Stimulated activated CD8-positive, alpha-beta memory T cell treated with anti-CD3 and anti-CD28 coated beads, Interleukin-7, amount 100 ng/mL, for 48 hours (primary cell): ENCODE data around the gene ACADVL.
"Not testable (repeated sequence)": the region's sequence is repeated elsewhere in the genome, so short reads cannot be mapped to it uniquely, and the experiment has no call there.

Experiments
- DNase-seq, 2 donors: peaks; one replicate each; pipeline ENCODE4 v3.0.0-alpha.2; 2020; ENCODE audit warnings: low read depth in 1 of 2; ENCODE audit errors: extremely low read depth in 1 of 2

Gene ACADVL

DNA sequence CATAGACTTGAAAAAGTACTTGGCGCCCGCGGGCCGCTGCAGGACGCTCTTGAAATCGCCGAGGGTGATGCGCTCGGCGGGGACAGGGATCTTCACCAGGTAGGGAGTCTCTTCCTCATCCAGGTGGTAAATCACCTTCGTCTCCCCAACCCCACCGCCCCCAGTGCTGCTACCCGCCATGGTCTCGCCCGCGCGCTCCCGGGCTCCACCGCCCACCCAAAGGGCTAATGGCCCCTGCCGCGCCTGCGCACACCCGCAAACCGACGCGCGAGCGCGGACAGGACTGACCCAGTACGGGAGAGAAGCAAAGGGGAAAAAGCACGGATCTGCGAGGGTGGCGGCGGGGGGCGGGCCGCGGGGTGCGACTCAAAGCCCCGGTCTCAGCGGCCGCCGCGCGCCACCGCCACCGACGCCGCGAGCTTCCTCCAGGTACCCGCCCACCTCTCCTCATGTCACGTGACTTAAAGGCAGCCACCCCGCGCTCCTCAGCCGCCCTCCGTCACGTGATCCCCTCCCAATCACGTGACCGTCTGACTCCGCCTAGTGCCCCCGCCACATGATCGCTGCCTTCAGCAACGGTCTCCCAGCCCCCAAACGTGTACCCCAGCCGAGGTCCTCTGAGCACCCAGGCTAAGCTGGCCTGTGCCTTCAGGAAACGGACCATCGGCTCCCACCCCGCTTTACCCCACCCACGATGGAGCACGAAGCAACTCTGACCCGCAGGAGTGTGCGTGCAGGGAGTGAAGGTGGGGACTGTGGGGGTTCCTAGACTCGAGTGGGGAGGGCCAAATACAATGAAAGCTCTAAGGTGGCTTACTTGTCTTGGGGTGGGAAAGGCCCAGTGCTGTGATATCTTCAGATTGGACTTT is 14.6 kb downstream of the ACADVL start, which contains the start of gene DVL2:
Gene DVL2 (minus strand): TSS at position 435 of the 869 bp plus-strand sequence. CDS start 255 bp downstream, at position 180.
- peak; percentile 91 for DNase-seq

DNA sequence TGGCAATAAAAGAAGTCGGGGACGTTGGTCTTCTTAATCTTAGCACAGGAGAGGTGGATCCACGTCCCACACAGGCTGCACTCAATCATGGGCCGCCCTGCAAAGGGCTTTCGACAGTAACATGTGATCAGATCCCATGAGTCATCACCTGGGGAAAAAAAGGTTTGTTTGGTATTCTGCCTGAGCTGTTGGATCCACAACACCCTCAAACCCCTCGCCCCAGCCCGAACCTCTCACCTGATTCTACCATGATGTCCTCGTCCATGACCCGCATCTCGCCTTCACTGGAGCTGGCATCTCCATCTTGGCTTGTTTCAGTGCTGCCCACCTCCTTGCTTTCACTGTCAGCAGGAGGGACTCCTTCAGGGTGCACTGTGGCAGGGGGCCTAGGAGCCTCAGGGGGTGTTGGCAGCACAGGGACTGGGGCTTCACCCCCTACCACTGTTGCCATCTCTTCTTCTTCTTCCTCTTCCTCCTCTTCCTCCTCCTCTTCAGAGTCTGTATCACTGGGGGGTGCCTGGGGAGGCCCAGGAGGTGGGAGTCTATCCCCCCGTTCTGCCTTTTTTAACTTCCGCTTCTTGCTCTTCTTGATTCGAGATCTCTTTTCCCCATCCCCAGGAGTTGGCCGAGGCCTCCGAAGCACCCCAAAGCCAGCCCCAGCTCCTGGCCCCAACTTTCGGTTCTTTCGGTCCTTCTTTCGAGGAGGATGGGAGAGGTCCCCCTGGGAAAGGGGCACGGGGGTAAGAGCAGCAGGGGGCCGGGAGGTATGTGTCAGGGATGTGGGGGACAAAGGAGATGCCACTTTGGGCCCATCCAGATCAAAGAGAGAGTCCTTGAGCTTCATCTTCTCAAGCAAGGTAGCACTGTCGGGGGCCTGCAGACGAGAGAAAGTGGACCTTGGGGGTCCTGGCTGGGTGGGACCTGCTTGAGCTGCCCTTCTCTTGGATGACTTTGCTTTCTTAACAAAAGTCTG is 16.2 kb downstream of the ACADVL start:
- DNase-seq: no peak

GRCh38 chr17:7236808-7237207 is 17.1 kb downstream of the ACADVL start:
- no peak for DNase-seq

DNA sequence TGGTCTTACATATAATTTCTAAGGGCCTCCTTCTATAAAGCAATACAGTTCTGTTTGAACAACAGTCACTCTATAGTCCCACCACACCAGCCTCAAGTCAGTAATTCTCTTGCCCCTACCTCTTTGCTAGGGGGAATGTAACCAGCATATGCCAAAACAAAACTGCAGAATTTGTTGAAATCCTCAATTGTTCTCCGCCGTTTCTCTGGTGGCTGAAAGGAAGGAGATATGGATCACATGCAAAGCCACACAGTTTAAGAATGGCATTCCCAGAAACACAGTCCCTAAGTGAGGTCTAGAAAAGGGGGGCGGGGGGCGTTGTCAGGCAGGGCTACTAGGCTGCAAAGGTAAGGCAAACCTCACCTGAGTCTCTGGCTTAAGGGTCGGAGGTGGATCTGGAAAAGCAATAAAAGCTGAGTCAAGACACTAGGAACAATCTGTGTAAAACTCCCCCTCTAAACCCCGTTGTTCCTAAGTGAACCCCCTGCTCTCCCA is 17.6 kb downstream of the ACADVL start:
- DNase-seq: no peak

DNA sequence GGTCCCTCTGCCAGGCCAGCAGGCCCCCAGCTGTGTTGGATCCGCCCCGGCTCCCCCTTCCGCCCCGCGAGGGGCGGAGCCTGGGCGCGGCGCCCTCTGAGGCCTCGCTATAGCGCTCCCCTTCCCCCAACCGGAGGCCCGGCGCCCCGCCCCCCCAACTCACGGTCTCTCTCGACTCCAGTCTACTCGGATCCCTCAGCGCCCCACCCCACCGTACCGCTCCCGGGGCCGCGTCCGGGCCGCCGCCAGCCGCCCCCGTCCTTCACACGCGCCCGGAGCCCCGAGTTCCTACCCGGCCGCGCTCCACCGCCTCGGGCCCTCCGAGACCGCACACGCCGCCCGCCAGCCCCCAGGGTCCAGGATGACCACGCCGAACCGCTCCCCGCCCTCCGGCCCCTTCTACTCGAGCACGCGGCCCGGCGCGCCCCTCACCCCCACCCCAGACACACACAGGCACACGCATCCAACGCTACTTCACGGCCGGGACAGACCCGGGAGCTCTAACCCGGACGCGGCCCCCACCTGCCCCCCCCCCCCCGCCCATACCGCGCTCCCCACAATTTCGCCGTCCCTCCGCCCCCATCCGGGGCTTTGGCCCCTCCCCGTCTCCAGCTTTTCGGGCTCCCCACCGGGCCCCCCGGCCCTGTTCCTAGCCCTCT is 18.2 kb downstream of the ACADVL start:
- peak; percentile 79 to 86 for DNase-seq

- DNase-seq: no peak
Observed at GRCh38 chr17:7238420-7239090, 18.8 kb downstream of the ACADVL start.

DNA sequence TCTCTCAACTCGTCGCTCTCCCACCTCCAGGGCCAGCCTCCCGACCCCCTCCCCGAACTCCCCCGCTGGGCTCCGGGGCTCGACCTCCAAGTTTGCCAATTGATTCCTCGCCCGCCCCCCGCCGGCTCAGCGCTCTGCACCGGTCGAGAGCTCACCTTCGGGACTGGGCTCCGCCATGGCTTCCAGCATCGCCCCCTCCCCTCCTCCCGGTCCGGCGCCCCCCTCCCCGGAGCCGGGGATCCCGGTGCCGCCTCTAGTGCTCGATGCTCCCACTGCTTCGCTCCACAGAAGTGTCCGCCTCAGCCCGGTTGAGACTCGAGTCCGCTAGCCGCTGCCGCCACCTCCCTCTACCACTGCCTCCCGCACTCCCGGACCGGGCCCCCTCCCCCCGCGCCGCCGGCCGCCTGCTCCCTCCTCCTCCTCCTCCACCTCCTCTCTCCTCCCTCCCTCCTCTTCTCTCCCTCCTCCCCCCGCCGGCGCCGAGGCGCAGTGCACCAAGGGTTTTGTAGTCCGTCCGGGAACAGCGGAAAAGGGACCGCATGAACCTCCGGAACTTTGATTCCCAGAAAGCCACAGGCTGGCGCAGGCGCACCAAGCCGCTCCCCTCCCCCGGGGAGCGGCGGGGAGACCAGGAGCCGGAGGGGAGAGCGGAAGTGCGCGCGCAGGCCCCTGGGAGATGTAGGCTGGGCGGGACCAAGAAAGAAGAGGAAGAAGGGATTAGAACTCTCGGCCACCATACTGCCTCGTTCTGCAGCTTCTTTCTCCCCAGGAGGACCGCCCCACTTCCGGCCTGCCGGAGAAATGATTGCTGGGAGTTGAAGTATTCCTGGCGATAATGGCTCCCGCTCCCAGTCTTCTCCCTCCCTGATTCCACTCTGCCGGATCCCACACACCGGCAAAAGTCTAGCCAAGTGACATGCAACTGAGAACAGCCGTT is 19.6 kb downstream of the ACADVL start, which contains the start of gene PHF23:
Gene PHF23 (minus strand): TSS at position 367 of the 937 bp plus-strand sequence. CDS start 178 bp downstream, at position 189.
- DNase-seq: peak; percentile 96

DNA sequence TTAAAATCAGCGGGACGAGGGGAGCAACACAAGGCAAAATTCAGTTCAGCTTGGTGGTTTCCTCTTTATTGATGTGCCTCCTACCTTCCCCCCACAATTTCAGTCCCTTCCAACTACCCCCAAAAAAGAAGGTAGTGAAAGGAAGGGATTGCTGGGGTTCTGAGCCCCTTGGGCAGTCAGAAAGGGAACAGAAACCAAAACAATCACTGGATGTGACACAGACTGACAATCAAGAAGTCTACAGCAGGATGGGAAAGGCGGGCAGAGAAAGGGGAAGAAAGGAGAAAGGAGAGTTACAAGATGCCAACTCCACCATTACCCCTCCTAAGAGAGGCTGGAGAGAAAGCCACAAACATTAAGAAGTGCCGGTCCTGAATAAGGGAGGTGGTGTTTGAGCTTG is 20.6 kb downstream of the ACADVL start:
- no peak for DNase-seq

- DNase-seq: no peak
Observed at GRCh38 chr17:7241090-7241733, 21.5 kb downstream of the ACADVL start.

DNA sequence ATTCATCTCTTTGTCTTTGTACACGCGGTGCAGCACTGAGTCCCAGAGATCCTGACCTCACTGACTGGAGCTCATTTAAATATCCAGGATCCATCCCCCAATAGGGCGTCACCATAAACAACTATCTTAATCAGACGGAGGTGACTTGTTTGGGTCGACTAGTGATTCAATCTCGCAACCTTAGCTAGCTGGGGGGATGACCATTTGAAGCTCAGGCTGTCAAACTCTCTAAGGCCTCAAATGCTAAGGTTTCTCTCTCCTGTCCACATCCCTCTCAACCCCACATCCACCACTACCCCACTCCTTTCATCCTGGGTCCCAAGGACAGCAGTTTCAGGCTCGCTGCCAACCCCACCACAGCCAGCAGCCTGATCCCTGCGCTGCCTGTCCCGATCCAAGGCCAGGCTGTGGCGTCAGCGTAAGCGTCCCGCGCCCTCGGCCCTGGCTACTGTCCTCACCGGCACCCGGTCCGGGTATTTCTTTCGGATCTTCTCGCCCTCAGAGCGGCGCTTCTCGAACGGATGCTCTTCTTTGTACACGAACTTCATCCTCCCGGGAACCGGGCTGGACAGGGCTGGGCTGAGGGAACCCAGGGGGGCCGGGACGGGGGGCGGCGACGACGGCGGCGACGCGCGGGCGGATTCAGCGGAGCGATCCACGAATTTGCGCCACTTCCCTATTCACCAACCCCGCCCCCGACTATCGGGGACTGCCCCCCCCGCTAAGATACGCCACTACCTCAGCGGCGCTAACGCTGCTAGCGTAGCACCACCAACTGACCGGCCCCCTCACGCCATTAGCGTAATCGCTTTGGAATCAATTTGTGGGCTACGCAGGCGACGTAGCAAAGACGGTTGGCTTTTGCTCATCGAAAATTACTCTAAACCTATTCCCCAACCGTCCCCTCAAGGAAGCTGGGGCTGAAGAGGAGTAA is 22.3 kb downstream of the ACADVL start, which contains the start of gene GABARAP:
Gene GABARAP (minus strand): TSS at position 667 of the 934 bp plus-strand sequence. CDS start 119 bp downstream, at position 548.
- peak; percentile 80 to 83 for DNase-seq

GRCh38 chr17:7242717-7243452 is 23.1 kb downstream of the ACADVL start:
- peak; percentile 82 to 84 for DNase-seq

DNA sequence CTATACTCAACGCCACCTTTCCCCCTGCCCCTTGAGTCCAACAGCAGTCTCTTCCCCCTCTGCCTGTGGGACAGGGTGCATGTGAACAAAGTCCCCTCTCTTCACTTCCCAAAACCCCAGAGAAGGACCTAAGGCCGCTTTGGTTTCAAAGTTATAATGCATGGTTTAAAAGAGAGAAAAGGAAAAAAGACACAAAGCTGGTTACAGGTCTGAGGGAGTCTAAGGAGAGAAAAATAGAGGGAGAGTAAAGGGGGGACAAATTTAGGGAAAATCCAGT is 23.7 kb downstream of the ACADVL start:
- DNase-seq: no peak

GRCh38 chr17:7243838-7244237 is 24.1 kb downstream of the ACADVL start:
- DNase-seq: not testable (repeated sequence)

GRCh38 chr17:7246779-7247178 is 27.0 kb downstream of the ACADVL start:
- no peak for DNase-seq

DNA sequence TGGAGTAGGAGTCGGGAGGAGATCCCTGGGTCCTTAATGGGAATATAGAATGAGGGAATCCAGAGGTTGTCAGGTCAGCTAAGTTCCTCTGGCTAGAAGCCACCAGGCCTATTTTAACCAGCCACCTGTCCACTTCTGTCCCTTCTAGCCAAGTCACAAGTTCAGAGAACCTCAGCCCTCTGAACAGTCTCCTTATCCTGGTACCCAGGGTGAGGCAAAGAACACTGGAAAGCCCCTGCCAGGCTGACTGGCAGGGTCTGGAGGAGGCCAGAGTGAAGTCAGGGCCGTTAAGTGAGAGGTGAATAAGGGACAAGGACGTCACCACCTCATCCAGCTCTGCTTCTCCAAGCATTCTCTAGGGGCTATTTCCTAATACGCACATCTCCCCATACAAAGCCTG is 29.1 kb downstream of the ACADVL start:
- DNase-seq: no peak

DNA sequence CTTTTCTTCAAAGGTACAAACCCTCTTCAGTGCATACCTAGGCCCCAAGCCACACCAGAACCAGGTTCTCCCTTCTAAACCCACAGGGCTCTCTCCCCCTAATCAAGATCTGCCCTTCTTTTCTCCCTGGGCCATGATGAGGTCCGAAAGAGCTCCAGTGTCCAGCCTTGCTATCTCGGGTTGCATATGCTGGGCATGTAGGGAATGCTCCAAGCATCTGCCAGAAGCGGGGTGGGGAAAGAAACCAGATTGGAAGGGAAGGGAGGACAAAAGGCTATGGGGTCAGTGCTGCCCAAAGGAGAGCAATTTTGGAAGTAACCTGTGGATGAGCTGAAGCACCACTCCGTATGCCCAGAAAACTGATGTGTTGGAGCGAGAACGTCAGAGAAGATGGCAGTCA is 29.5 kb downstream of the ACADVL start:
- no peak for DNase-seq

- no peak for DNase-seq
Observed at GRCh38 chr17:7249830-7250229, 30.1 kb downstream of the ACADVL start.
